NOMO-1 (cell line): ENCODE measurements around the gene GPR37.

ENCODE experiments used
- DNase-seq, 2 experiments: peaks; one replicate each; lab custom pipeline; 2025; ENCODE audit not compliant: unreplicated experiment in 2 of 2; lab: John Stamatoyannopoulos, UW

GPR37 gene

DNA sequence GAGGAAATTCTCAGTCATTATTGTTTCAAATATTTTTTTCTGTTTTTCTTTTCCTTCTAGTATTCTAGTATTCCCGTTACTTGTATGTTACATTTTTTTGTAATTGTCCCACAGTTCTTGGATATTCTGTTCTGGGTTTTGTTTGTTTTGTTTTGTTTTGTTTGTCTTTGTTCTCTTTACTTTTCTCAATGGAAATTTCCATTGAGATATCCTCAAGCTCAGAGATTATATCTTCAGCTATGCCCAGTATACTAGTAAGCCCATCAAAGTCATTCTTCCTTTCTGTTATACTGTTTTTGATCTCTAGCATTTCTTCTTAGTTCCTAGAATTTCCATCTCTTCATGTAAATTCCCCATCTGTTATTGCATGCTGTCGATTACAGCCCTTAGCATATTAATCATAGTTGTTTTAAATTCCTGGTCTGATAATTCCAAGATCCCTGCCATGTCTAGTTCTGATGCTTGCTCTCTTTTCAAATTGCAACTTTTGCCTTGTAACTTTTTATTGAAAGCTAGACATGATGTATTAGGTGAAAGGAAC lies 27.8 kb downstream of the GPR37 start:
- DNase-seq, result no peak

DNA sequence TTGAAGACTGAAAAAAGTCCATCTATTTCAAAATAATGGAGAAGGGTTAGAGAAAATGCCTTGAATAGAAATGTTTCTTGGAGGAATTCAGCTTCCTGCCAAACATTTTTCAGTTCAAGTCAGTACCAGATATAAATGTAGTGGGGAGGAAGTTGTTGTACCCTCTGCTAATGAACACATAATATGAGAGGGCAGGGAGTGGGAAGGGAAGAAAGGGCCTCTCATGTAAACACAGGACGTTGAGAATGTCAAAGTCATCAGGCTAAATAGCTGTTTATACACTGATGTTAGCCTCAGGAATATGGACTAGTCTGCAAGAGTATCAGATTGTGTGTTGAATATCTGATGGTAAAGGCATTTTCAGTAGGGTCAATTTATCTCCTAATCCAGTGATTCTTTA lies 37.0 kb downstream of the GPR37 start:
- no peak for DNase-seq

- DNase-seq, result no peak
Measured at GRCh38 chr7:124724507-124725192, 40.9 kb downstream of the GPR37 start.

DNA sequence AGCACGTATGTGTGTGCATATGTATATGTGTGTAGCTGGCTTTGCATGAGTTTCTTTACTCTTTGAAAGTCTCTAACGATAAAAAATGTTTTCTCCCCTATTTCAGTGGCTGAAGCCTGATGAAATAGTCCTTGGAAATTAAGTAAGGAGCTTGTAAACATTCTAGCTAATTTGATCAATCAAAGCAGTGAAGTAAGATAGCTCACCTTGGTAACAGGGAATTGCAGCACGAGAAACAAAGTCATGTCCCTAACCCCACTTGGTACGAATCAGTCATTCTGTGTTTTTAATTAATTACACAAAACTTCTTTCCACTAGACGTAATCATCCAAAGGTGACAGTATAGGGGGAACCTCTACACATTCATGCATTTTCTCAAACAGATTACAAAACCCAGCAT lies 41.5 kb downstream of the GPR37 start:
- DNase-seq, result no peak

- no peak for DNase-seq
Measured at GRCh38 chr7:124723012-124723411, 42.6 kb downstream of the GPR37 start.

DNA sequence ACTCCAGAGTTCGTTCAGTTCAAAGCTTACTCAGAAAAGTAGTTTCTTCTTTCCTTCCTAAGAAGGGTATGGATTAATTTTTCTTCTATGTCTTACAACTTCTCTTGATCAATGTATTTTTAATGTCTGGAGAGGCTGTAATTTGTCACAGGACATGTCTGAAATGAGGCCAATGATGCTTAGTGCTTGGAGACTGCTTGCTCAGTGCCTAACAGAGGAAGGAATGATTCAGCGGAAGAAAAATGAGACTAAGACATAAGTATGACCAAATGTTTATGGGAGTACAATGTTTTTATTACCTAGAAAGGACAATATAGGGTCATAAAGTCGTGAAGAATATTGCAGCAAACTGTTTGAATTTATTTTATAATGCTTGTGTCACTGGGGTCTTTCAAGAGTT lies 43.3 kb downstream of the GPR37 start:
- DNase-seq, result no peak

- no peak for DNase-seq
Measured at GRCh38 chr7:124720195-124720594, 45.4 kb downstream of the GPR37 start.

- DNase-seq, result no peak
Measured at GRCh38 chr7:124718032-124718766, 47.4 kb downstream of the GPR37 start.

GRCh38 chr7:124716894-124717293 lies 48.7 kb downstream of the GPR37 start:
- no peak for DNase-seq

DNA sequence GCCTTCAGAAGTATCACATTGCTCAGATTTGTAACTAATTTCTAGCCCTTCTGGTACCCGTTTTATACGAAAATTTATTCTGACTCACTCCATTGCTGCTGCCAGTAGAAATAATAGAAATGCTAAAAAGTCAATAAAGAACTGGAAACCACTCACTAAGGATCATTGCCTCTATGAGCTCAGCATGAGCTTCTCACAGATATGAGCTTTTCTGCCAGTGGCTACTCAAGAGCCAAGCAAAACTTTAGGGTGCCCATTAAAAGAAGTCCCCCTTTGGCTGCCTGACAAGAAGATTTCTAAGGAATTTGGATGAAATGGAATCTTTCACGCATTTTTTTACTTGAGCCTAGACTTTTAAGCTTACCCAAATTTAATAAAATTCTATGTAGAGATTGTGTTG lies 52.5 kb downstream of the GPR37 start:
- no peak for DNase-seq

DNA sequence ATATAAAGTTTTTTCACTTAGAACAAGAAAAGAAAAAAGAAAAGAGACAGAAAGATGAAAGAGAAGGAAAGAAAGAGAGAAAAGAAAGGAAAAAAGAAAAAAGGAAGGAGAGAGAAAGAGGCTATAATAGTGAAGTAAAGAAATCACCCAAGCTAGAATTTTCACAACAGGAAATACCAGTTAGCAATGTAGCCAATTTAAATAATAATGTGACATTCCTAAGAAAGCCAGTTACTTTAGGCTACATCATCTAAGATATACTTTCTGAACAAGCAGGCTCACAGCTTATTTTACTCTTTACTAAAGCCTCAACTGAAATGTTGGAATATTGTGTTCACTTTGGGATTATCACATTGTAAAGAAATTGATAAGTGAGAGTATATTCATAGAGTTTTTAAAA lies 53.6 kb downstream of the GPR37 start:
- no peak for DNase-seq

- no peak for DNase-seq
Measured at GRCh38 chr7:124702385-124702784, 63.2 kb downstream of the GPR37 start.

DNA sequence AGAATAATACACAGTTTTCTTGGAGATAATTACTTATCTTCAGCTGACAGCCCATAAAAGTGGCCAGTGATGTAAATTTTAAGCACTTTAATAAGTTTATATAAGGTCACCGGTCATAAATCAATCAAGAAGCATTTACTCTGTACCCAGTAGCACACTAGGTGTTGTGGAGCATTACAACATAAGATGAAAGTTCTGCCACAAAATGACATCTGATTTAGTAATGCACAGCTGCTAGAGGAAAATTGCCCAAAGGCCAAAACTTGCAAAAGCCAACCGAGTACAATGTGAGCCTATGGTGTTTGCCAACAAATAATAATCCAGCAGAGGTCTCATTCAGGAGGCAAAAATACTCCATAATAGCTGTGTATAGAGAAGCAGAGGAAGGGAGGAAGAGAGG lies 63.6 kb downstream of the GPR37 start:
- DNase-seq, result no peak

DNA sequence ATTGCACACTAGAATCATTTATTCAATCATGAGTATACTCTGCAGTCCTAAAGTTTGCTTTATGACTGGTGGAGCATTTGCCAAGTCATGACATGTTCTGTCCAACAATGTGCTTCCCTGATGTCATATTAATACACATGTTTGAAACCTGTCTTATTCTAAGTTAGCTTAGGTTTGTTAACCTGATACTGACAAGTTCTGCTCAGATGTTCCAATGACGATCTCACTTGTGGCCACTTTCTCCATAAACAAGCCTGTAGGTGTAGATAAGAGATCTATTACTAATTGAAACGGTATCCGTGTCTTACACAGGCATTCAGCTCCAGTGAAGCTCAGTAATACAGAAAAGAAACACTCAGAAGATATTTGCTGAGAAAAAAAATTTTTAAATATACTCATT lies 64.9 kb downstream of the GPR37 start:
- no peak for DNase-seq

- DNase-seq, result no peak
Measured at GRCh38 chr7:124698964-124699363, 66.6 kb downstream of the GPR37 start.

- DNase-seq, result no peak
Measured at GRCh38 chr7:124697746-124698145, 67.8 kb downstream of the GPR37 start.
